Stimulated activated CD4-positive, alpha-beta T cell treated with anti-CD3 and anti-CD28 coated beads, Interleukin-1b, Interleukin-23, amount 100 ng/mL, for 24 hours (primary cell): Measurements from ENCODE around the gene ABCD3.
"Not testable (repeated sequence)": the region's sequence is repeated elsewhere in the genome, so short reads cannot be mapped to it uniquely, and the experiment has no call there.

Source experiments
- DNase-seq, 4 experiments: peaks; one replicate each; pipeline ENCODE4 v3.0.0-alpha.2; 2020; ENCODE audit warnings: low read depth in 4 of 4, low spot score in 1 of 4

ABCD3 gene

GRCh38 chr1:94413311-94413710 is 4.9 kb upstream of the ABCD3 start:
- no peak for DNase-seq

GRCh38 chr1:94416901-94417727 is 1.1 kb upstream of the ABCD3 start:
- DNase-seq = no peak

GRCh38 chr1:94417728-94417977 is 536 bp upstream of the ABCD3 start:
- DNase-seq = no peak

GRCh38 chr1:94418664-94419655 is 771 bp downstream of the ABCD3 start:
- DNase-seq = peak in 1 of 4 experiments; percentile 1

GRCh38 chr1:94422115-94422820 is 4.1 kb downstream of the ABCD3 start:
- no peak for DNase-seq

- DNase-seq = no peak
Measured at GRCh38 chr1:94425821-94426484, 7.8 kb downstream of the ABCD3 start.

GRCh38 chr1:94426485-94426870 is 8.3 kb downstream of the ABCD3 start:
- DNase-seq = not testable (repeated sequence)

GRCh38 chr1:94428441-94428840 is 10.3 kb downstream of the ABCD3 start:
- no peak for DNase-seq

GRCh38 chr1:94428927-94429528 is 10.8 kb downstream of the ABCD3 start:
- not testable (repeated sequence) for DNase-seq

GRCh38 chr1:94430066-94430465 is 11.9 kb downstream of the ABCD3 start:
- not testable (repeated sequence) for DNase-seq

GRCh38 chr1:94433866-94434265 is 15.7 kb downstream of the ABCD3 start:
- DNase-seq = no peak

GRCh38 chr1:94434365-94435045 is 16.3 kb downstream of the ABCD3 start:
- DNase-seq = no peak

GRCh38 chr1:94438692-94439276 is 20.6 kb downstream of the ABCD3 start:
- DNase-seq = no peak

GRCh38 chr1:94440088-94440487 is 21.9 kb downstream of the ABCD3 start:
- no peak for DNase-seq

- not testable (repeated sequence) for DNase-seq
Measured at GRCh38 chr1:94443067-94443466, 24.9 kb downstream of the ABCD3 start.

GRCh38 chr1:94444819-94445218 is 26.6 kb downstream of the ABCD3 start:
- not testable (repeated sequence) for DNase-seq

GRCh38 chr1:94445733-94446132 is 27.5 kb downstream of the ABCD3 start:
- DNase-seq = not testable (repeated sequence)

GRCh38 chr1:94446177-94446576 is 28.0 kb downstream of the ABCD3 start:
- not testable (repeated sequence) for DNase-seq

- DNase-seq = not testable (repeated sequence)
Measured at GRCh38 chr1:94448741-94449140, 30.6 kb downstream of the ABCD3 start.

GRCh38 chr1:94456736-94457135 is 38.5 kb downstream of the ABCD3 start:
- no peak for DNase-seq
